Measurements from ENCODE around the gene ITPR3. TPM values are rescaled to one million over a fixed set of nuclear protein-coding genes. Genes with fewer than 3 reads are reported as not detected.

Gene ITPR3
- total RNA-seq, 2 donors from 2014 or later = 29.6 to 33.3 TPM

- 92 to 95% methylated on average over 7 to 14 of the region's 14 CpGs for WGBS, 2 experiments (ENCODE audit: insufficient coverage in 1 of 2, insufficient read length in 1 of 2)
- H3K4me1 Mint-ChIP-seq = peaks cover 10% of the 10 kb centered on the region
- H3K9me3 Mint-ChIP-seq = no peaks in the 10 kb centered on the region
- no peak for DNase-seq
- Histone ChIP-seq H3K36me3 (ENCODE audit: control insufficient read depth, insufficient read depth, low read length) (no peaks in the 10 kb centered on the region), H3K4me3 (ENCODE audit: low read length) (no peak overlapping the region), H3K9ac (ENCODE audit: extremely low read depth, low read length, poor library complexity, severe bottlenecking) (no peak overlapping the region), H3K27ac (ENCODE audit: low read depth, low read length) (no peak overlapping the region), H3K27me3 (ENCODE audit: control insufficient read depth, insufficient read depth, low read length, poor library complexity, severe bottlenecking) (no peaks in the 10 kb centered on the region), H3K9me3 (ENCODE audit: control insufficient read depth, low read length) (no peaks in the 10 kb centered on the region), H3K4me1 (ENCODE audit: control insufficient read depth, insufficient read depth, low read length) (no peaks in the 10 kb centered on the region)
- no peak for TF ChIP-seq CTCF (conservative IDR thresholded peaks at IDR 0.05)
- peaks cover 10% of the 10 kb centered on the region for H3K27me3 Mint-ChIP-seq (ENCODE audit: insufficient read depth)
- H3K36me3 Mint-ChIP-seq (ENCODE audit: low read depth) = no peaks in the 10 kb centered on the region
- H3K27ac Mint-ChIP-seq = no peak overlapping the region
- H3K4me3 Mint-ChIP-seq = no peak overlapping the region
These were observed 104.1 kb downstream of the ITPR3 start for GRCh38 chr6:33725222-33725621.

DNA sequence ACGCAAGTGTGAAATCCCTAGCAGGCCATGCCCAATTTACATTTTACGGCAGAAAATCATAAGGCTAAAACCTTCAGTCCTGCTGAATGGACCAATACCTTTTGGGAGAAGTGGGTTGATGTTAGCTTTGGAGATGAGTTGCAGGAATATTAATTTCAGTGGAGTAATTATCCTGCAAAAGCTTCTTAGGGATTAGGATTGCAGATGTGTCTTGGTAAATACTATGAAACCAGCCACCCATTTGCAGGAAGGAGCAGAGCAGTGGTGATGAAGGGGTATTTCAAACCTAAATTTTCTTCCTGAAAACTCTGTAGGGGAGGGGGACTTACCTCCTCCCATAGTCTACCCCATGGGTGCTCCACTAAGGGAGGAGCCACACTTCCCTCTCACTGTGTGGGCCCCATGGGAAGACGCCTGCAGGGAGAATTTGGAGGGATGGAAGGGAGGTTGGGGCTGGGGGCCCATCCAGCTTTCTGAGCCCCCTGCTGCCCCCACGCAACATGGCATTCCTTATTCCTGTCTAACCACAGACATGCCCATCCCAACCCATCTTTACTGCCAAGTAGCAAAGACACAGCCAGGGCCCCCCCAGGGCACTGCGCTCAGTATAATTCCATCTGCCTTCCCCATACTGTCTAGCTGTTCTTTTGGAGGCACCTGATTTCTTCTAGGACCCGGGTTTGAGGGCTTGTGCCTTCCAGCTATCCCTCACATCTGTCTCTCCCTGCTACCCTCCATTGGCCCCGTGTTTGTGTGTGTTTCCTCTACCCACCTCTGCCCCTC lies 105.0 kb downstream of the ITPR3 start:
- Histone ChIP-seq H3K27ac (ENCODE audit: low read depth, low read length) (no peak overlapping the region), H3K27me3 (ENCODE audit: control insufficient read depth, insufficient read depth, low read length, poor library complexity, severe bottlenecking) (no peaks in the 10 kb centered on the region), H3K4me3 (ENCODE audit: low read length) (no peak overlapping the region), H3K36me3 (ENCODE audit: control insufficient read depth, insufficient read depth, low read length) (no peaks in the 10 kb centered on the region), H3K4me1 (ENCODE audit: control insufficient read depth, insufficient read depth, low read length) (no peaks in the 10 kb centered on the region), H3K9ac (ENCODE audit: extremely low read depth, low read length, poor library complexity, severe bottlenecking) (no peak overlapping the region), H3K9me3 (ENCODE audit: control insufficient read depth, low read length) (no peaks in the 10 kb centered on the region)
- Mint-ChIP-seq H3K9me3 (no peaks in the 10 kb centered on the region), H3K27me3 (ENCODE audit: insufficient read depth) (peaks cover 9% of the 10 kb centered on the region), H3K36me3 (ENCODE audit: low read depth) (no peaks in the 10 kb centered on the region), H3K4me3 (no peak overlapping the region), H3K27ac (no peak overlapping the region), H3K4me1 (peaks cover 18% of the 10 kb centered on the region)
- no peak for TF ChIP-seq CTCF (conservative IDR thresholded peaks at IDR 0.05)
- DNase-seq = no peak
- 91 to 97% methylated on average over 5 to 6 of the region's 7 CpGs for WGBS, 2 experiments (ENCODE audit: insufficient coverage in 1 of 2, insufficient read length in 1 of 2)

DNA sequence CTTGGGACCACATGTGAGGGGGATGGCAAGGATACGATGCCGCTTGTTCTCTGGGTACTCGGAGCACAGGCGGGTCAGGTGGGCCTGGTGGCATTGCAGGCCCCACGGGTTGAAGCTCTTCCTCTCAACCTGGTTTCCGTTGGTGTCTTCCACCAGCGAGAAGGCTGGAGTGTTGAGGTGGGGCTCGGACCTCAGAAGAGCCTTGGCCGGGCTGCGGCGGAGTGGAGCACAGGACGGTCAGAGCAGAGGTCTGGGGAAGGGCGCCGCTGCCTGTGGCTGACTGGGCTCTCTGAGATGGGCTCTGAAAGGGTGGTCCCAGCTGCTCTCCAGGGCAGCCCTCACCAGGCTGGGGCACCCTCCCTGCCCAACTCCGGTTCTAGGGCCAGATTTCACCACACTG lies 105.6 kb downstream of the ITPR3 start:
- H3K4me3 ChIP-seq (ENCODE audit: low read length) = no peak overlapping the region
- TF ChIP-seq CTCF (conservative IDR thresholded peaks at IDR 0.05) = no peak
- Mint-ChIP-seq H3K4me1 (peaks cover 18% of the 10 kb centered on the region), H3K27ac (no peak overlapping the region), H3K27me3 (ENCODE audit: insufficient read depth) (peaks cover 9% of the 10 kb centered on the region), H3K4me3 (no peak overlapping the region), H3K36me3 (ENCODE audit: low read depth) (no peaks in the 10 kb centered on the region), H3K9me3 (no peaks in the 10 kb centered on the region)
- no peaks in the 10 kb centered on the region for H3K36me3 ChIP-seq (ENCODE audit: control insufficient read depth, insufficient read depth, low read length)
- no peaks in the 10 kb centered on the region for H3K4me1 ChIP-seq (ENCODE audit: control insufficient read depth, insufficient read depth, low read length)
- H3K27ac ChIP-seq (ENCODE audit: low read depth, low read length) = no peak overlapping the region
- no peak overlapping the region for H3K9ac ChIP-seq (ENCODE audit: extremely low read depth, low read length, poor library complexity, severe bottlenecking)
- H3K9me3 ChIP-seq (ENCODE audit: control insufficient read depth, low read length) = no peaks in the 10 kb centered on the region
- WGBS, 2 experiments (ENCODE audit: insufficient coverage in 1 of 2, insufficient read length in 1 of 2) = 90 to 95% methylated on average over 2 to 15 of the region's 15 CpGs
- H3K27me3 ChIP-seq (ENCODE audit: control insufficient read depth, insufficient read depth, low read length, poor library complexity, severe bottlenecking) = no peaks in the 10 kb centered on the region
- no peak for DNase-seq

Measured in endodermal cell (in vitro differentiated cells).